GM18951 (cell line): ENCODE results near the gene TNPO2.
A peak's percentile ranks its signal among the peaks of the same experiment; 100 is the strongest.
"Not testable (repeated sequence)": the region's sequence is repeated elsewhere in the genome, so short reads cannot be mapped to it uniquely, and the experiment has no call there.

ENCODE experiments used
- POLR2A ChIP-seq: IDR thresholded peaks from 4 replicates; pipeline ENCODE4 v1.6.1; 2011; ENCODE audit warnings: mild to moderate bottlenecking; ENCODE audit not compliant: insufficient read length, insufficient read depth; ENCODE audit errors: extremely low read depth
- in situ Hi-C: fragments of 300-500 bp; cut with MboI; formaldehyde crosslinking; loops from one replicate; pipeline ENCODE4 v1.12.0; 2022; ENCODE audit warnings: low sequenced_read_pairs, mixed read lengths, inconsistent platforms; ENCODE audit not compliant: unreplicated experiment

Gene TNPO2

DNA sequence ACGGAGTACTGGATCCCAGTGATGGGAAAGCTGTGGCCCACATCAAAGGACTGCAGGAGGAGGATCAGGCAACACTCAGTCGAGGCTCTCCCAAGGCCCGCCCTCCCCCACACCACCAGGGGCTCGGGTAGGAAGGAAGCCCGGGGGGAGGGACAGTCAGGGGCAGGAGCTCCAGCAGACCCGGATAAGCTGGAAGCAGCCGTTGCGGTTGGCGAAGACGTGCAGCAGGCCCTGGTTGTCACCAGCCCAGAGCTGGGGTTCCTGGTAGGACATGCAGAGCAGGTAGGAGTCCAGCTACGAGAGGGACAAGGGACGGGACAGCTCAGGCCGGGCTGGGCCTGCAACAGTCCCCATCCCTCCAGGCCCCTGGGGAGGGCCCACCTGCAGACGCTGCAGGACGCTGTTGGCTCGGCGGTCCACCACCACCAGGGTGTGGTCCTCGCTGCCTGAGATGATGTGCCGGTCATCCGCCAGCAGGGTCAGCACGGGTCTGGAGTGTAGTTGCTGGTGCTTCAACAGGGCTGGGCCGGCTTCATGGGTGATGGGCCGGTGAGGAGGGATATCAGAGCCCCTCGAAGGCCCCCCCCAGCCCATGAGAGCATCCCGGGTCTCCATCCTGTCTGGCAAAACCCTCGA is 34.0 kb downstream of the TNPO2 start:
- in situ Hi-C loops, result no loop called here
- no peak for TF ChIP-seq POLR2A

DNA sequence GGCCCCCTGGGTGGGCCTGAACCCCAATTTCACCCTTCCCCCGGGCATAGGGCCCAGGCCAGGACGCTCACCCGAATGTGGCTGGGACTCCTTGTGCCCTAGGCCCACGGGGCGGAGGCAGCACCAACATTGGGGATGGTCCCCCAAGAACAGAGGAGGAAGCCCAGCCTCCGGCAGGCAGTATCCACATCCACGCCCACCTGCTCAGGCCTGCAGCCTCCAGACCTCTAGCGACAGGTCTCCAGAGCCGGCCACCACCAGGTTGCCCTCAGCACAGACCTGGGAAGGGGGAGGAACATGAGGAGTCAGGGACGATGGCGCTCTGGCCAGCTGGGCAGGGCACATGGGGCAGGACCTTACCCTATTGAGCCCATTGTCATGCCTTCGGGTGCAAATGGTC is 34.7 kb downstream of the TNPO2 start:
- no peak for TF ChIP-seq POLR2A
- in situ Hi-C loops, result no loop called here

DNA sequence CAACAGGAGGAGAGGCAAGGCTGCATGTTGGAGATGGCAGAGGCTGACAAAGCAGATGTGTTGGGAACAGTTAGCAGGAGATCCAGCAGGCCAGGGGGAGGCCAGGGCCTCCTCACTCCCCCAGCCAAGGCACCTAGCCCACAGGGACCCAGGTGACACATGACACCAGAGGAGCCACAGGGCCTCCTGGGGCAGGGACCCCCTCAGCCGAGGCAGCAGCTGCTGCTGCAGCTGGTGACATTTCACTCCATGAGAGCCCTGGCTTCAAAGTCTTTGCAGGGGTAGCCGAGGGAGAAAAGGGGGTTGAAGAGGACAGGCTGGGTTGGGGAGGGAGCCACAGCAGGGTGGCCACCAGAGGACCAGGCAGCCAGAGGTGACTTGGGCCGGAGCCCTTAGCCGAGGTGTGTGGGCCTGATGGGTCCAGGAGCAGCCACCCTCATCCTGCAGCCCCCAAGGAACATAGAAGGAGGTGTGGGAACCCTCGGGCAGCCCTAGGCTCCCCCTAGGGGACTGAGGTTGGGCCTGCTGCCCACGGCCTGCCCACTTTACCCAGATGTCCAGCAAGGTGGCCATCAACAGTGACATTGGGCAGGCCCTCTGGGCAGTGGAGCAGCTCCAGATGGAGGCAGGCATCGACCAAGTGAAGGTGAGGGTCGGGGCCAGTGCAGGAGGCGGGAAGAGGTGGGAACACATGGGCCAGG is 36.1 kb downstream of the TNPO2 start, which contains the start of gene GNG14:
Gene GNG14 (plus strand): TSS at position 503 of the 701 bp plus-strand sequence. CDS start 51 bp downstream, at position 554.
- in situ Hi-C loops, result no loop called here
- TF ChIP-seq POLR2A, result no peak

DNA sequence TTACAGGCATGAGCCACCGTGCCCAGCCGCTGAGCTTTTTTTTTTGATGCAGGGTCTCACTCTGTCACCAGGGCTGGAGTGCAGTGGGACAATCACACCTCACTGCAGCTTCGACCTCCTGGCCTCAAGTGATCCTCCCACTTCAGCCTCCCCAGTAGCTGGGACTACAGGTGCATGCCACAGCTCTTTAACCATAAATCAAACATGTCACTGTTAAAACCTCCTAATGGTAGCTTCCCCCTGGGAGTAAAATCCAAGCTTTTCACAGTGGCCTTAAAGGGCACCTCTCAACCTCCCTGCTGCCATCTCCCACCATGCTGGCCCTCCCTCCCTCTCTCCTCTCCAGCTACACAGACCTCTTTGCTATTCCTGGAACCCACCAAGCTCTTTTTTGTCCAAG is 37.9 kb downstream of the TNPO2 start:
- TF ChIP-seq POLR2A, result no peak
- in situ Hi-C loops, result no loop called here

DNA sequence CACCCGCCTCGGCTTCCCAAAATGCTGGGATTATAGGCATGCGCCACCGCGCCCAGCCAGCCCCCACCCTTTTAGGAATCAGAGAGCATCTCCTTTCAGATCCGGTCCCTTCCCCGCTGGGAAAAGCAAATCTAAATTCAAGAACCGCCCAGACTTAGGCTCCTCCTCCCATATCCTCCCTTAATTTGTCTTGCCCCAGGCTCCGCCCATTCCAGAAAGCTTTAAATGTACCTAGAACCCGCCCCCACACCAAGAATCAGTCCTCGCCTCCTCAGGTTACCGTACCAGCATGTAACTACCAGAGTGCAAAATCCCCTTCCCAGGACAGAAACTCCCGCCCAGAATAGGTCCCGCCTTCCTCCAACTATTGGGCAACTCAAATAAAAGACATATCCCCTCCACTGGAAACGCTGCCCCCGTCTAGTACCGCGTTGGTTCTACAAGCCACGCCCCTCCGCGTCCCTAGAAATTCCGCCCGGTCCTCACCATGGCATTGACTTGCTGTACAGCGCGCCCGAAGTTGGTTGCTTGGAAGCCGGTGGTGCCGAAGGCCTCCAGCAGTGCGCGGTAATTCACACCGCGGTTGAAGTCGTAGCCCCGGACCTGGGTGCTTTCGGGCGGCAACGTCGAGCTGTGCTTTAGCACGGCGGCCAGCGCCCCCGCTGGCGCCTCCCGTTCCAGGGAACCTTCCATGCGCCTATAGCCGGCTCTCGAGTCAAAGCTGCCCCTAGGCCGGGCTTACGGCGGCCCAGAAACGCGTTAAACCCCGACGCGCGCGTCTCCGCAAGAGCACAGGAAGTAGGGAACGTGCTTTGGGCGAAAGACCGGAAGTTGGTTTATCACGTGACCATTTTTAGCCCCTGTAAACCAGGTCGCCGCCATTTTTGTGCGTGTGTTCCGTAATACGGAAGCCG is 42.4 kb downstream of the TNPO2 start, which contains the start of gene DHPS:
Gene DHPS (minus strand): TSS at position 807 of the 914 bp plus-strand sequence. CDS start 114 bp downstream, at position 693.
- in situ Hi-C loops, result no loop called here
- peak; percentile 72 for TF ChIP-seq POLR2A

DNA sequence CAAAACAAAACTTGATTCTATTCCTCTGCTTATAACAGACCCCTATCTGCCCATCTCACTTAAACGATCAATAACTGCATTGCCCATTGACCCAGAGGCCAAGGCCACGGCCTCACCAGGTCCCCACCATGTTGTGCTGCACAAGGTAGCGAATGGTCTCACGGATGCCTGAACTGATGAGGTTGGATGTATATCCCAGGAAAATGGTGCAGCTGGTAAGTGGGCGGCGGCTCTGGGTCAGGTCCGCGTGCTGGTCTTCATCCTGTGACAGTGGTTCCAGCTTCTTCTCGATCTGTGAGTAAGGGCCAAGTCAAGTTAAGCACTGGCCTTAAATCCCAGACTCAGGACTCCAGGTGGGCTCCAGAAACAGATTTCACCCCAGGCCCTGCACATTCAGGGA is 43.7 kb downstream of the TNPO2 start:
- in situ Hi-C loops, result no loop called here
- TF ChIP-seq POLR2A, result no peak

DNA sequence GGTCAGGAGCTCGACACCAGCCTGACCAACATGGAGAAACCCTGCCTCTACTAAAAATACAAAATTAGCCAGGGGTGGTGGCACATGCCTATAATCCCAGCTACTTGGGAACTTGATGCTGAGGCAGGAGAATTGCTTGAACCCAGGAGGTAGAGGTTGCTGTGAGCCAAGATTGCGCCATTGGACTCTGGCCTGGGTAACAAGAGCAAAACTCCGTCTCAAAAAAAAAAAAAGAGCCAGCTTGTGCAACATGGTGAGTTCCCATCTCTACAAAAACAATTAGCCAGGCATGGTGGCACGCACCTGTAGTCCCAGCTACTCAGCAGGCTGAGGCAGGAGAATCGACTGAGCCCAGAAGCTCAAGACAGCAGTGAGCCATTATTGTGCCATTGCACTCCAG is 45.7 kb downstream of the TNPO2 start:
- in situ Hi-C loops, result not testable (repeated sequence)

DNA sequence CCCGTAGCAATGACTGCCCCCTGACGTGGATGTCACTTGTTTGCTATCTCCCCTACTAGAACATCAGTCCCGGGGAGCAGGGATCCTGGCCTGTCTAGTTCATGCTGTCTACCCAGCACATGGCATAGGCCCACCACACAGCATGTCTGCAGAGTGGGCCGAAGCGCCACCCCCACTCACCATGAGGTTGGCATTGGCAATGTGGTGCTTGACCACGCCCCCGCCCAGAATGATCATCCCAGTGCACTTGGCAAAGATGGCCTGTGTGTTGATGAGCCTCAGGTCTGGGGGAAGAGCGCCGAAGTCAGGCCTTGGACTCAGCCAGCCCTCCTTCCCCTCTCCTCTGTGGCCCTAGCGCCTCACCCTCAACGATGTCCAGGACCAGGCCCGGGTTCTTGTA is 46.8 kb downstream of the TNPO2 start:
- in situ Hi-C loops, result no loop called here
- TF ChIP-seq POLR2A, result no peak

DNA sequence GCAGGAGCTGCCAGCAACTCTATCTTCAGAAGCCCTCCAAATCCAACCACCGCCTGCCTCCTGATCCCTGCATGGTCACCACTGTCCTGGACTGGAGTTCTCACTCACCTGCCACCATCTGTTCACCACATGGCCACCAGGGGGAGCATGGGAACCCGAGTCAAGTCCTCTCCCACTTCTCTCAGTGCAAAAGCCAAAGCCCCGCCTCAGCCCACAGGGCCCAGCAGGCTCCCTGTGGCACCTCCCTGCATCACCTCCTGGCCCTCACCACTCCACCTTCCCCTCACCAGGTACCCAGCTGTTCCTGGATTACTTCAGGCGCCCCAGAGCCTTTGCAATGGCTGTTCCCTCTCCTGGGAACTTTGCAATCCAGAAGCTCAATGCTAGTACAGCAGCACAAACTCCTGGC is 47.3 kb downstream of the TNPO2 start:
- in situ Hi-C loops, result no loop called here
- no peak for TF ChIP-seq POLR2A

DNA sequence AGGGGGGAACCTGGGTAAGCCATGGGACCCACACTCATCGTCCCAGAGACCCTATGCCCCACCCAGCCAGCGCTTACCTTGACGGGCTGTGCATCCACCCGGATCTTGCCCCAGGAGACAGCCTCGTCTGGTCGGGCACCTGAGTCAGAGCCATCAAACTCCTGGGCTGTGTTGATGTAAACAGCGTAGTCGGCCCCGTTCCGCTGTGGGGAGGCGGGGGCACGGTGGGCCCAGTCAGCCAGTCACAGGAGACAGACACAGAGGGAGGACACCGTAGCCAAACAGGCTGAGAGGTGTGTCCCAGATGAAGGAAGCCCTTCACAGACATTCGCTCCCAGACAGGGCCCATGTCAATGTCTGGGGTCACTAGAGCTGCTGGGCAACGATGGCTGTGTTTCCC is 47.8 kb downstream of the TNPO2 start:
- in situ Hi-C loops, result no loop called here

DNA sequence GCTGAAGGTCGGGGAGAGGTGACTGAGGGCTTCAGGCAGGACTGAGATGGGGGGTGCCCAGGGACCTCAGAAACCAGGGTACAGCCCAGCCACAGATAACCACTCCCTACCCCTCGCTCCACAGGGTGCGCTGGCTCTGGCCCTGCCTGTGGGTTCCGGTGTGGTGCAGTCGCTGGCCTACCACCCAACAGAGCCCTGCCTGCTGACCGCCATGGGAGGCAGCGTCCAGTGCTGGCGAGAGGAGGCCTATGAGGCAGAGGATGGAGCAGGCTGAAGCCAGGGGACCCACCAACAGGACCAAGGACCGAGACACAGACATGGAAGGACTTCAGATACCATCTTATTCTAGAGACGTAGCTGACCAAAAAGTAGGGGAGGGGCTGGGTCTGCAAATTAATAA is 48.3 kb downstream of the TNPO2 start:
- in situ Hi-C loops, result no loop called here
- no peak for TF ChIP-seq POLR2A

More for the DNA sequence above, 47.8 kb downstream of the TNPO2 start:
- no peak for TF ChIP-seq POLR2A

DNA sequence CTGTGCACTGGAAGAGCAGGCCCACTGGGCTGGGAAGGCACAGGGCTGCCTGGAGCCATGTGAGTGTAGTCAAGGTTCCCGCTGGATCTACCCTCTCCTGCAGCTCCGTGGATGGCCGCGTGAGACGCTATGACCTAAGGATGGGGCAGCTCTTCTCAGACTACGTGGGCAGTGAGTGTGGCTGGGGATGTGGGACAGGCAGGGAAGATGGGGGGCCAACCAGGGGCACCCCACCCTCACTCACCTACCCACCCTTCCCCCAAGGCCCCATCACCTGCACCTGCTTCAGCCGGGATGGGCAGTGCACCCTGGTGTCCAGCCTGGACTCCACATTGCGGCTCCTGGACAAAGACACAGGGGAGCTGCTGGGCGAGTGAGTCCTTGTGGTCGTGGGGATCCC is 51.0 kb downstream of the TNPO2 start:
- in situ Hi-C loops, result loop anchor here (5.0 kb wide), 1 partner anchor 105 kb away; no protein-coding TSS in a partner anchor
- TF ChIP-seq POLR2A, result no peak
